K562 (cell line): ENCODE data around the gene ANKRD61. TPM values are rescaled to one million over a fixed set of nuclear protein-coding genes. Genes with fewer than 3 reads are reported as not detected.

Experiments
- ATAC-seq: fragments of 200-7000 bp; cut with Tn5 transposase; 3 replicates; pipeline ENCODE4 v1.9.1; 2020; ENCODE audit warnings: moderate library complexity
- BruUV-seq: library from RNA; stranded (reverse); fragments of 400-500 nt; replicated peaks from 2 replicates; lab custom pipeline; 2021; lab: Mats Ljungman, UMichigan
- CTCF ChIA-PET: fragments of 300-600 bp; formaldehyde crosslinking; extraction: SDS; loops from one replicate; lab custom pipeline; 2021; ENCODE audit warnings: low intra/inter-chr PET ratio; lab: Yijun Ruan, JAX
- POLR2A ChIA-PET: fragments of 300-600, 350-650 bp; sonication (Branson Sonifier 250); formaldehyde crosslinking; extraction: SDS; loops from one replicate; lab custom pipeline; 2021; ENCODE audit warnings: antibody characterized with exemption, inconsistent platforms; lab: Yijun Ruan, JAX
- DNase-seq, 4 experiments: peaks; one replicate each; pipeline versions ENCODE4 v3.0.0 to v3.0.0-alpha.2; 2011 to 2018; ENCODE audit warnings: low spot score in 3 of 4, mixed read lengths in 3 of 4; ENCODE audit errors: extremely low read depth in 1 of 4
- FAIRE-seq: peaks from 2 replicates; lab custom pipeline; 2011; peaks lifted over from hg19 to GRCh38; lab: Jason Lieb, UNC
- H2AFZ ChIP-seq: 2 replicates; pipeline ENCODE4 v1.6.0; 2011; ENCODE audit warnings: low read depth, low read length, control low read depth, inconsistent platforms
- H3K27ac ChIP-seq: fragments of 200-600 bp; 3 replicates; pipeline ENCODE4 v1.8.0; 2011; ENCODE audit warnings: low read depth, mild to moderate bottlenecking, control low read depth, inconsistent platforms, low read length, moderate library complexity, mixed read lengths; ENCODE audit errors: extremely low read depth
- H3K27me3 ChIP-seq, 2 experiments: fragments of 300-600 bp in 1 of 2; 2 replicates in 1 of 2; 3 replicates in 1 of 2; pipeline versions ENCODE4 v1.6.0 to v1.8.0; 2011; ENCODE audit warnings: inconsistent platforms in 2 of 2, low read length in 2 of 2, mild to moderate bottlenecking in 1 of 2, mixed read lengths in 1 of 2, moderate library complexity in 1 of 2; ENCODE audit not compliant: control insufficient read depth in 2 of 2, insufficient read depth in 2 of 2
- H3K36me3 ChIP-seq: fragments of 300-600 bp; 3 replicates; pipeline ENCODE4 v1.8.0; 2011; ENCODE audit warnings: mild to moderate bottlenecking, low read length, inconsistent platforms; ENCODE audit not compliant: control insufficient read depth, insufficient read depth
- H3K4me1 ChIP-seq, 2 experiments: fragments of 200-600 bp in 1 of 2; replicated peaks in 1 of 2; 2 replicates in 1 of 2; 3 replicates in 1 of 2; pipeline versions ENCODE4 v1.5.1 to v1.8.0; 2011; ENCODE audit warnings: inconsistent platforms in 2 of 2, low read length in 2 of 2, mild to moderate bottlenecking in 1 of 2, mixed read lengths in 1 of 2, moderate library complexity in 1 of 2; ENCODE audit not compliant: control insufficient read depth in 2 of 2, insufficient read depth in 2 of 2
- H3K4me2 ChIP-seq: 2 replicates; pipeline ENCODE4 v1.6.1; 2011; ENCODE audit warnings: low read length, control low read depth, inconsistent platforms, mixed read lengths; ENCODE audit not compliant: insufficient read depth
- H3K4me3 ChIP-seq: fragments of 200-600 bp; sonication (generic), shearing (Covaris generic); 2 replicates; pipeline ENCODE4 v1.5.1; 2016; ENCODE audit warnings: control low read depth, inconsistent platforms
- H3K79me2 ChIP-seq: fragments of 200-600 bp; 3 replicates; pipeline ENCODE4 v1.8.0; 2011; ENCODE audit warnings: low read length, inconsistent platforms; ENCODE audit not compliant: control insufficient read depth, insufficient read depth
- H3K9ac ChIP-seq, 2 experiments: 2 replicates each; pipeline versions ENCODE4 v1.6.0 to v1.6.1; 2011; ENCODE audit warnings: low read depth in 2 of 2, low read length in 2 of 2, control low read depth in 1 of 2, inconsistent platforms in 1 of 2, mild to moderate bottlenecking in 1 of 2, mixed read lengths in 1 of 2; ENCODE audit not compliant: insufficient read depth in 1 of 2
- H3K9me1 ChIP-seq: one replicate; pipeline ENCODE4 v1.6.0; 2011; ENCODE audit warnings: inconsistent platforms, mild to moderate bottlenecking, low read length, moderate library complexity; ENCODE audit not compliant: control insufficient read depth, insufficient read depth
- H3K9me3 ChIP-seq: replicated peaks from 2 replicates; pipeline ENCODE4 v1.5.1; 2011; ENCODE audit warnings: low read depth, low read length, inconsistent platforms; ENCODE audit not compliant: control insufficient read depth, insufficient read depth
- H4K20me1 ChIP-seq: replicated peaks from 2 replicates; pipeline ENCODE4 v1.6.1; 2011; ENCODE audit warnings: low read length, inconsistent platforms, mixed read lengths; ENCODE audit not compliant: control insufficient read depth, insufficient read depth
- ARID1B ChIP-seq: fragments of 450-650 bp; IDR thresholded peaks from 2 replicates; pipeline ENCODE4 v1.6.1; 2016; ENCODE audit warnings: antibody characterized with exemption, mild to moderate bottlenecking, inconsistent platforms
- CBFB ChIP-seq: sonication (generic); formaldehyde crosslinking; IDR thresholded peaks from 2 replicates; pipeline ENCODE4 v1.4.0; 2020; ENCODE audit warnings: mild to moderate bottlenecking, missing genetic modification reagents
- EGR1 ChIP-seq: fragments of 450-650 bp; conservative IDR thresholded peaks from 2 replicates; pipeline ENCODE4 v1.6.1; 2017; ENCODE audit warnings: mild to moderate bottlenecking
- ETV6 ChIP-seq, 3 experiments: fragments of 150-350 bp in 1 of 3; sonication (generic) in 1 of 3; formaldehyde crosslinking in 1 of 3; IDR thresholded peaks; 2 replicates each; pipeline versions ENCODE4 v1.6.1 to v1.8.0; 2014 to 2022; ENCODE audit warnings: borderline replicate concordance in 2 of 3, low read depth in 2 of 3, antibody characterized with exemption in 1 of 3, low read length in 1 of 3, mild to moderate bottlenecking in 1 of 3, missing genetic modification reagents in 1 of 3
- HDAC2 ChIP-seq: fragments of 450-650 bp; IDR thresholded peaks from 2 replicates; pipeline ENCODE4 v1.6.1; 2016; ENCODE audit warnings: mild to moderate bottlenecking
- KDM1A ChIP-seq, 2 experiments: fragments of 450-650 bp; IDR thresholded peaks; 2 replicates each; pipeline ENCODE4 v1.6.1; 2016; ENCODE audit warnings: mild to moderate bottlenecking in 2 of 2
- MAFG ChIP-seq: fragments of 450-650 bp; conservative IDR thresholded peaks from 2 replicates; pipeline ENCODE4 v1.6.1; 2016; ENCODE audit warnings: missing genetic modification characterization, missing compliant biosample characterization
- MYNN ChIP-seq, 2 experiments: sonication (generic); formaldehyde crosslinking in 1 of 2; IDR thresholded peaks; 2 replicates each; pipeline versions ENCODE4 v1.5.0 to v1.6.1; 2016 to 2020; ENCODE audit warnings: antibody characterized with exemption in 1 of 2, missing genetic modification reagents in 1 of 2
- NFATC3 ChIP-seq: fragments of 450-650 bp; IDR thresholded peaks from 2 replicates; pipeline ENCODE4 v1.6.1; 2017; ENCODE audit warnings: mild to moderate bottlenecking
- NR2C1 ChIP-seq, 2 experiments: fragments of 450-650 bp; IDR thresholded peaks; 2 replicates each; pipeline ENCODE4 v1.6.1; 2017; ENCODE audit warnings: mild to moderate bottlenecking in 2 of 2, antibody characterized with exemption in 1 of 2, inconsistent platforms in 1 of 2, missing compliant biosample characterization in 1 of 2, missing genetic modification characterization in 1 of 2
- NR4A1 ChIP-seq, 2 experiments: fragments of 250-450 bp in 1 of 2; fragments of 450-650 bp in 1 of 2; sonication (Bioruptor Pico) in 1 of 2; IDR thresholded peaks; 2 replicates each; pipeline versions ENCODE4 v1.4.0 to v1.6.1; 2016 to 2020; ENCODE audit warnings: mild to moderate bottlenecking in 2 of 2, missing compliant biosample characterization in 1 of 2, missing genetic modification characterization in 1 of 2, moderate library complexity in 1 of 2
- OTX1 ChIP-seq: fragments of 450-650 bp; formaldehyde crosslinking; IDR thresholded peaks from 2 replicates; pipeline ENCODE4 v1.4.0; 2022; ENCODE audit warnings: mild to moderate bottlenecking
- PHB2 ChIP-seq: fragments of 450-650 bp; IDR thresholded peaks from 2 replicates; pipeline ENCODE4 v1.6.1; 2017; ENCODE audit warnings: low read depth
- SMARCA4 ChIP-seq: fragments of 450-650 bp; IDR thresholded peaks from 2 replicates; pipeline ENCODE4 v1.6.1; 2016
- ZBTB17 ChIP-seq: fragments of 450-650 bp; formaldehyde crosslinking; IDR thresholded peaks from 2 replicates; pipeline ENCODE4 v1.4.0; 2020; ENCODE audit warnings: mild to moderate bottlenecking
- ZNF354B ChIP-seq: fragments of 250-450 bp; sonication (Bioruptor Pico); IDR thresholded peaks from 2 replicates; pipeline ENCODE4 v1.4.0; 2020
- WGBS: fragments of 100-300 bp; shearing (Covaris generic); methylation state at CpG from one replicate; pipeline ENCODE4 v1.1.6; 2016; ENCODE audit warnings: low coverage, mixed read lengths; ENCODE audit not compliant: insufficient coverage; ENCODE audit errors: missing lambda C conversion rate; 5-methylcytosine and 5-hydroxymethylcytosine counted together
- in situ Hi-C: fragments of 300-500 bp; cut with MboI; formaldehyde crosslinking; loops from 4 replicates; pipeline ENCODE4 v1.15.0; 2018; ENCODE audit warnings: inconsistent platforms, mixed read lengths
- intact Hi-C: fragments of 100-400 bp; cut with micrococcal nuclease; formaldehyde crosslinking; loops from 2 replicates; pipeline ENCODE4 v1.14.2; 2022
- polyA plus RNA-seq, 8 experiments: library from polyadenylated mRNA; depleted of rRNA in 4 of 8; stranded (reverse) in 5 of 8; unstranded in 3 of 8; fragments of >200 nt; fragmentation: Nextera tagmentation in 2 of 8; fragmentation: Illumina TruSeq in 1 of 8; extraction: Ambion mirVana in 2 of 8; extraction: Trizol in 1 of 8; gene quantifications; 2 replicates each; pipeline versions ENCODE4 v1.2.1 to v1.2.3, GENCODE V29; 2011 to 2014; ENCODE audit warnings: inconsistent platforms in 1 of 8, missing spikeins in 1 of 8
- total RNA-seq, 7 experiments: library from RNA; depleted of rRNA in 6 of 7; stranded (reverse); fragments of >200 nt in 6 of 7; fragmentation: Illumina TruSeq in 2 of 7; extraction: Trizol in 2 of 7; gene quantifications; 2 replicates each; pipeline versions ENCODE4 v1.2.1 to v1.2.3, GENCODE V29; 2011 to 2021; ENCODE audit warnings: low replicate concordance in 1 of 7
- TF ChIP-seq, protein P1 (sequence below), 2 experiments: fragments of 450-650 bp; IDR thresholded peaks; 2 replicates each; pipeline ENCODE4 v1.6.1; 2016
- TF ChIP-seq, protein P2 (sequence below): fragments of 450-650 bp; formaldehyde crosslinking; IDR thresholded peaks from 2 replicates; pipeline ENCODE4 v1.4.0; 2022; ENCODE audit warnings: missing genetic modification characterization

ANKRD61 gene
- total and polyA plus RNA-seq, 9 of the 15 experiments (the other 6 are each of a cell fraction or from before 2014, with no cell fraction given): 0.08 to 0.11 (median 0.09) TPM; not detected in 5

DNA sequence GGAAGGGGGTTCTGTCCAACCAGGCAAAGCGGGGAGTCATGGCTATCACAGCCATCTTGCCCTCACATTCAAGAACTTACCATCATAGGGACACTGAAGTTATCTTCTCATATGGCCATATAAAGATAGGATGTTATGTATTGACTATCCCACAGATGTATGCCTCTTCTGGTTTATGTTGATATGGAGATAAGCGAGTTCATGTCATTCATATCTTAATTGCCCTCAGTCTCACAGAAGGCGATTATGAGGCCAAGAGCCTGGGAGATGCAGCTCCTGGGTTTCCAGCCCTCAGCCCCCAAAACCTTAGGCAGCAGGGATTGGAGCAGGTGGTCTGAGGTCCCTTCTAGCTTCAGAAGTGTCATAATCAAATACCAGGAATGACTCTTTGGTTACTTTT, 8.5 kb upstream of the ANKRD61 start (continued):
- TF ChIP-seq MYNN (IDR thresholded peaks at IDR 0.05): peak; percentile 47
- no peak for TF ChIP-seq MYNN (CRISPR knock-in tag; IDR thresholded peaks at IDR 0.05)
- TF ChIP-seq, all 486 proteins: peak for 25

DNA sequence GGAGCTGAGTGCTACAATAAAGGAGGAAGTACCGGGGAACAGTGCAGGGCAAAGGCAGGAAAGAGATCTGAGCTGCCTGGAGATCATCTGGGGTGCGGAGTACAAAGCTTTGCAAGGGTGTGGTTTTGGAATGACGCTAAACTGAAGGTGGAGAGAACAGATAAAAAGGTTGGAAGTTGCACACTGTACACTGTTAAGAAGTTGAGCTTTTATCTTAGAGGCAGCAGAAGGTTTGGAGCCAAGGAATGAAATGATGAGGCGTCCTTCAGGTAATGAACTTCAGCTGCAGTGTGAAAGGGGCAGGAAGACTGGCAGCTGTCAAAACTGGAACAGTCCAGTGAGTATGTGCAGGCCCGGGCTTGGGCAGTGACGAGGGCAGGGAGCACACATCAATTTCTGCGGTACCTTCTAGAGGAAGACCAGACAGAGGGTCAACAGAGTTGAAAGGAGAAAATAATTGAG, 7.2 kb upstream of the ANKRD61 start:
- WGBS: 3% methylated on average over 7 of the region's 7 CpGs
- Histone ChIP-seq H3K9me1 (peaks cover 6% of the 10 kb centered on the region), H2AFZ (no peak overlapping the region), H3K79me2 (peaks cover 20% of the 10 kb centered on the region; the same call in 1 of the 3 replicates), H3K36me3 (peaks cover 99% of the 10 kb centered on the region), H3K4me1 (peaks cover 33 to 34% of the 10 kb centered on the region in 2 experiments; a peak in 4 of 5 replicates), H3K9ac (peak overlapping the region in 1 of 2 experiments; percentile 21; a peak in 1 of 4 replicates), H3K4me2 (0 out of 2 replicates have a peak overlapping the region, but pooled peaks have one; percentile 25), H3K9me3 (no peaks in the 10 kb centered on the region), H3K4me3 (no peak overlapping the region), H4K20me1 (peaks cover 17% of the 10 kb centered on the region), H3K27me3 (no peaks in the 10 kb centered on the region), H3K27ac (peak overlapping the region; percentile 74)
- intact Hi-C loops: loop anchor here (1.0 to 2.0 kb wide), 2 partner anchors 15 to 32 kb away; partner anchors contain the start of genes AIMP2 and PMS2
- DNase-seq (peak; percentile 43 to 93 (median 64)), FAIRE-seq (peak; percentile 97), ATAC-seq (peak; percentile 86)
- in situ Hi-C loops: no loop called here
- ChIA-PET CTCF (no interaction called here), POLR2A (interaction anchor here (0.6 to 2.4 kb wide), 13 partner anchors 8 to 242 kb away, joined by 3 to 16 read pairs (median 6); partner anchors contain the start of genes AIMP2, PMS2 and RNF216)
- BruUV-seq: TSS peak; percentile 75
- TF ChIP-seq HDAC2: peak; percentile 98
- peak; percentile 97 to 98 for TF ChIP-seq KDM1A (IDR thresholded peaks at IDR 0.05)
- 0 out of 2 replicates have a peak, but pooled peaks have one; percentile 17 for TF ChIP-seq ZNF354B (CRISPR knock-in tag)
- TF ChIP-seq NR4A1 (CRISPR knock-in tag; IDR thresholded peaks at IDR 0.05): peak; percentile 43; the same call in 1 of the 2 replicates
- peak; percentile 75; the same call in 1 of the 2 replicates for TF ChIP-seq NR4A1 (tag; IDR thresholded peaks at IDR 0.05)
- TF ChIP-seq ARID1B: peak; percentile 100
- peak in 1 of 2 experiments; percentile 76; a peak in 1 of 4 replicates for TF ChIP-seq ETV6 (IDR thresholded peaks at IDR 0.05; ENCODE audit: borderline replicate concordance in 1 of 2, low read depth in 2 of 2, low read length in 1 of 2)
- TF ChIP-seq ETV6 (CRISPR knock-in tag; IDR thresholded peaks at IDR 0.05; ENCODE audit: borderline replicate concordance): no peak
- peak; percentile 73; the same call in 1 of the 2 replicates for TF ChIP-seq OTX1 (CRISPR knock-in tag)
- peak; percentile 98 for TF ChIP-seq PHB2
- TF ChIP-seq NR2C1 (IDR thresholded peaks at IDR 0.05): peak; percentile 41; the same call in 1 of the 2 replicates
- TF ChIP-seq NR2C1 (tag; IDR thresholded peaks at IDR 0.05): 0 out of 2 replicates have a peak, but pooled peaks have one; percentile 40
- TF ChIP-seq SMARCA4: peak; percentile 99
- TF ChIP-seq NFATC3: peak; percentile 74; the same call in 1 of the 2 replicates
- no peak for TF ChIP-seq EGR1
- TF ChIP-seq, protein P1, sequence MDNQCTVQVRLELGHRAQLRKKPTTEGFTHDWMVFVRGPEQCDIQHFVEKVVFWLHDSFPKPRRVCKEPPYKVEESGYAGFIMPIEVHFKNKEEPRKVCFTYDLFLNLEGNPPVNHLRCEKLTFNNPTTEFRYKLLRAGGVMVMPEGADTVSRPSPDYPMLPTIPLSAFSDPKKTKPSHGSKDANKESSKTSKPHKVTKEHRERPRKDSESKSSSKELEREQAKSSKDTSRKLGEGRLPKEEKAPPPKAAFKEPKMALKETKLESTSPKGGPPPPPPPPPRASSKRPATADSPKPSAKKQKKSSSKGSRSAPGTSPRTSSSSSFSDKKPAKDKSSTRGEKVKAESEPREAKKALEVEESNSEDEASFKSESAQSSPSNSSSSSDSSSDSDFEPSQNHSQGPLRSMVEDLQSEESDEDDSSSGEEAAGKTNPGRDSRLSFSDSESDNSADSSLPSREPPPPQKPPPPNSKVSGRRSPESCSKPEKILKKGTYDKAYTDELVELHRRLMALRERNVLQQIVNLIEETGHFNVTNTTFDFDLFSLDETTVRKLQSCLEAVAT (IDR thresholded peaks at IDR 0.05): peak; percentile 63 to 97; a peak in 2 of 4 replicates
- TF ChIP-seq, protein P2, sequence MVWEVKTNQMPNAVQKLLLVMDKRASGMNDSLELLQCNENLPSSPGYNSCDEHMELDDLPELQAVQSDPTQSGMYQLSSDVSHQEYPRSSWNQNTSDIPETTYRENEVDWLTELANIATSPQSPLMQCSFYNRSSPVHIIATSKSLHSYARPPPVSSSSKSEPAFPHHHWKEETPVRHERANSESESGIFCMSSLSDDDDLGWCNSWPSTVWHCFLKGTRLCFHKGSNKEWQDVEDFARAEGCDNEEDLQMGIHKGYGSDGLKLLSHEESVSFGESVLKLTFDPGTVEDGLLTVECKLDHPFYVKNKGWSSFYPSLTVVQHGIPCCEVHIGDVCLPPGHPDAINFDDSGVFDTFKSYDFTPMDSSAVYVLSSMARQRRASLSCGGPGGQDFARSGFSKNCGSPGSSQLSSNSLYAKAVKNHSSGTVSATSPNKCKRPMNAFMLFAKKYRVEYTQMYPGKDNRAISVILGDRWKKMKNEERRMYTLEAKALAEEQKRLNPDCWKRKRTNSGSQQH (CRISPR knock-in tag): peak; percentile 91
- TF ChIP-seq ZBTB17 (CRISPR knock-in tag): peak; percentile 57; the same call in 1 of the 2 replicates
- 0 out of 2 replicates have a peak, but pooled peaks have one; percentile 56 for TF ChIP-seq MAFG (tag)
- TF ChIP-seq CBFB (CRISPR knock-in tag): peak; percentile 79; the same call in 1 of the 2 replicates
